Measurements from ENCODE around the gene OR2A42.
"Not testable (repeated sequence)": the region's sequence is repeated elsewhere in the genome, so short reads cannot be mapped to it uniquely, and the experiment has no call there.

DNA sequence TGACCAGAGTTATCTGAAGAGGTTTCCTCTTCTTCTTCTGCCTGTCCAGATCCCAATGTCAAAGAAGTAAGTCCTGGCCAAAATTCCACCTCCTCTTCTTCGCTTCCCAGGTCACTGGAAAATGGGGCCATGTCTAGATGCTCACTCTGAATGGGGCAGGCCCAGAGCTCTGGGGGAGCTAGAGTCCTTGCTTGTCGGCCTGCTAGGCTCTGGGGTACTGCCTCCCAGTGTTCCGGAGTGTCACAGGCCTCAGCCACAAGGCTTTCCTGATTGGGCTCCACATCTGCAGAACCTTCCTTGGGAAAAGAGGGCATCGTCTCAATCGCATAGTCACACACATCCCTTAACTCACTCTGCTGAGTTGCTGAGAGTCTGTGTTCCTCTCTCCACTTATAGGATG lies 51.6 kb downstream of the OR2A42 start:
- not testable (repeated sequence) for TF ChIP-seq EP300 (IDR thresholded peaks at IDR 0.05; ENCODE audit: low read depth); POLR2AphosphoS5 (IDR thresholded peaks at IDR 0.05)
- TF ChIP-seq, protein P1, sequence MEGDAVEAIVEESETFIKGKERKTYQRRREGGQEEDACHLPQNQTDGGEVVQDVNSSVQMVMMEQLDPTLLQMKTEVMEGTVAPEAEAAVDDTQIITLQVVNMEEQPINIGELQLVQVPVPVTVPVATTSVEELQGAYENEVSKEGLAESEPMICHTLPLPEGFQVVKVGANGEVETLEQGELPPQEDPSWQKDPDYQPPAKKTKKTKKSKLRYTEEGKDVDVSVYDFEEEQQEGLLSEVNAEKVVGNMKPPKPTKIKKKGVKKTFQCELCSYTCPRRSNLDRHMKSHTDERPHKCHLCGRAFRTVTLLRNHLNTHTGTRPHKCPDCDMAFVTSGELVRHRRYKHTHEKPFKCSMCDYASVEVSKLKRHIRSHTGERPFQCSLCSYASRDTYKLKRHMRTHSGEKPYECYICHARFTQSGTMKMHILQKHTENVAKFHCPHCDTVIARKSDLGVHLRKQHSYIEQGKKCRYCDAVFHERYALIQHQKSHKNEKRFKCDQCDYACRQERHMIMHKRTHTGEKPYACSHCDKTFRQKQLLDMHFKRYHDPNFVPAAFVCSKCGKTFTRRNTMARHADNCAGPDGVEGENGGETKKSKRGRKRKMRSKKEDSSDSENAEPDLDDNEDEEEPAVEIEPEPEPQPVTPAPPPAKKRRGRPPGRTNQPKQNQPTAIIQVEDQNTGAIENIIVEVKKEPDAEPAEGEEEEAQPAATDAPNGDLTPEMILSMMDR (IDR thresholded peaks at IDR 0.05), result not testable (repeated sequence)

Measured in transverse colon (tissue), 4 donors.